HG02885 (cell line): ENCODE data around the gene KCNH1.
"Not testable (repeated sequence)": the region's sequence is repeated elsewhere in the genome, so short reads cannot be mapped to it uniquely, and the experiment has no call there.

Experiments used
- ATAC-seq: cut with Tn5 transposase; IDR thresholded peaks from one replicate; pipeline ENCODE4 v1.9.1; 2021; ENCODE audit warnings: mild to moderate bottlenecking; ENCODE audit not compliant: unreplicated experiment, poor library complexity

Gene KCNH1

DNA sequence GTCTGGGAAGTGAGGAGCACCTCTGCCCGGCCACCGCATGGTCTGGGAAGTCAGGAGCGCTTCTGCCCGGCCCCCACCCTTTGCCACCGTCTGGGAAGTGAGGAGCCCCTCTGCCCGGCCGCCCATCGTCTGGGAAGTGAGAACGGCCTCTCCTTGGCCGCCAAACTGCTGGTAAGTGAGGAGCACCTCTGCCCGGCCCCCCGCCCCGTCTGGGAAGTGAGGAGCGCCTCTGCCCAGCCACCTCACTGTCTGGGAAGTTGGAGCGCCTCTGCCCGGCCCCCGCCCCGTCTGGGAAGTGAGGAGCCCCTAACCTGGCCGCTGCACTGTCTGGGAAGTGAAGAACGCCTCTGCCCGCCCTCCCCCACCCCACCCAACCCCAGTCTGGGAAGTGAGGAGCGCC is 22.6 kb downstream of the KCNH1 start:
- no peak for ATAC-seq

DNA sequence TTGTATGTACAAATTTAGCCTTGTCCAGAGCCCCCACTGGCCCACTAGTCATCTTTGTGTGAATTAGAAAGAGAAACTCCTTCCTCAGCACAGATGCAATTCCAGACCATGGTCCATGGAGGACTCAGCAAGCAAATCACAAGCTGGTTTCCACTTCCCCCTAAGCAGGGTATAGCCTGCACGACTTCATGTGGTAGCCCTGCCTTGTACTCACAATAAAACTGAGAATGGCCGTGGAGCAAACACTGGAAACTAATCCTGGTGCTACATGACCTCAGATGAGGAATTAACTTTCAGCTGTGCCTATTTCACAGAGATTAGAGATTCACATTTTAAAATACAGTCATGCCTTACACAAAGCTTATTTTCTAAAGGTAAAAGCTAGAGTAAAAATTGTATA is 32.5 kb downstream of the KCNH1 start:
- ATAC-seq: no peak

DNA sequence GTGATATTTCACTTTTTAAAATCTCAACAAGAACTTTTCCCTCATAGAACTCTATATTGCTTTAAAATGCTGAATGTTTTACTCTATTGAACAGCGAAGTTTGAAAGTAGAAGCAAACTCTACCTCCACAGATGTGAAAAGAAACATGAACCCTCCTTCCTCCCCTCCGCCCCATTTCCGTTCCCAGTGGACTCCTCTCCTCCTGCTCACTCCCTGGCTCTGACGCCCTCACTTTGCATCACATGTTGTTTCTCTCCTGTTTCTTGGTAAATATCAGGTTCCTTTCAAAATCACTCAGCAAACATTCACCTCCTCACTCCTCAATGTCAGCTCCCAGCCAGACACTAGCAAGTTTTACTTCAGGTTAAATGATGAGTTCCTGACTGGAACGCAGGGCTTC is 34.6 kb downstream of the KCNH1 start:
- ATAC-seq: no peak

DNA sequence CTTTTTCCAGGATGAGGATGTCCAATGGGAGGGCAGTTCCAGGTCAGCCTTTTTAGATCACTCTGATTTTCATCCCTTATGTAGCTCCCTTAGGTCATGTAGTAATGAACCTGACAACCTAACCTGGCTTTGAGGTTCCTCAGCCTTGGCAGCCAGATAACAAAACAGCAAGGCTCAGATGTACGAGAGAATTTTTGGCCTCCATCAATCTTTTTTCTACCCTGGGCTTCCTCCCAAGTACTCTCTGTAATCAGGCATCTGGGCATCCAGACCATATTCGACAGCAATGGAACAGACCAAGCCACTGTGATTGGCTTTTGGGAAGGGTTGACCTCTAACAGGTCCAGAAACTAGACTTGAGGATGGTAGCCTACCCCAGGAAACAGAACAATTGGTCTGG is 38.6 kb downstream of the KCNH1 start:
- ATAC-seq: no peak

DNA sequence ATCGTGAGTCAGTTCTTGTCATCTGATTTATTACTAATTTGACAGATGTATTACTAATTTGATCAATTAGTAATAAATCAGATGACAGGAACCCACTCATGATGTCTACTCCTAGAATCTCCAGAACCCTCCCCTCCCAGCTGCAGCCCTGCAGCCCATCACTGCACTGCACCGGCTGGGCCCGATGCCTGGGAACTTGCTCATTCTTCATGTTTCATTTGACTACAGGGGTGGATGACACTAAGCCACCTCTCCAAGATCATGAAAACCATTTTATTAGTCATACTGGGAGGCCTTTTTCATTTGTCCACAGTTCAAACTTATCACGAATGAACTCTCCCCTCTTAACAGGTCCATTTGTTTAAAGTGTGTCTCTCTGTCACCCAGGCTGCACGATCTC is 41.0 kb downstream of the KCNH1 start:
- ATAC-seq: no peak

DNA sequence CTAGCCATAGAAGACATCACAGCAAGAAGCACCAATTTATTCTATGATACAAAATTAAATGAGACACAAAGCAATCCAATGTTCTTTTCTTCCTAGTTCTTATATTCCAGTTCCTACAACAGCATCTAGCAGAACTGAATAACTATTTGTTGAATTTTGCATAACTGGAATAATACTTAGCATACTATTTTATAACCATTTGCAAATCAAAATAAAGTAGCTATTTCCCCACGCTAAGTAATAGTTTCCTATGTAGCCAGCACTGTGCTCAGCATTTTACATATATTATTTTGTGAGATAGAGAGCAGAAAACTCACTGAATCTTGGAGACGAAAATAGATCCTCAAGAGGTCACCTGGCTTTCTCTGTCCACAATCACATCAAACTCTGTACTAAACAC is 42.1 kb downstream of the KCNH1 start:
- no peak for ATAC-seq

DNA sequence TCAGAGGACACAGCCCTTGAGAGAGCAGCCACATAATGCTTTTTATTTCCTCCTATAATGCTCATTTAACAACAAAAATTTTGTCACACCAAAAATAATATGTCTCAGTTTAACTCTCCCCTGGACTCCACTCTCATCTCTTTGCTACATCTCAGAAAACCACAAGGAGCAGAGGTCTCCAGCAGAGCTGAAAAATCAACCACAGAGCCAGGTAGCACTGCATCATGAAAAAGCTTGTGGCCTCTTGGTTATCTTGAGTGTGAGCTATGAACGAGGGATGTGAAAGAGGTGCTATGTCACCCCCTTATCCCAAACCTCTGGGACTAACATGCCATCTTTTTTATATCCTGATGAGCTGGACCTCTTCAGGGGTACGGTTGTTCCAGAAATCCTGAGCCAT is 44.4 kb downstream of the KCNH1 start:
- no peak for ATAC-seq

DNA sequence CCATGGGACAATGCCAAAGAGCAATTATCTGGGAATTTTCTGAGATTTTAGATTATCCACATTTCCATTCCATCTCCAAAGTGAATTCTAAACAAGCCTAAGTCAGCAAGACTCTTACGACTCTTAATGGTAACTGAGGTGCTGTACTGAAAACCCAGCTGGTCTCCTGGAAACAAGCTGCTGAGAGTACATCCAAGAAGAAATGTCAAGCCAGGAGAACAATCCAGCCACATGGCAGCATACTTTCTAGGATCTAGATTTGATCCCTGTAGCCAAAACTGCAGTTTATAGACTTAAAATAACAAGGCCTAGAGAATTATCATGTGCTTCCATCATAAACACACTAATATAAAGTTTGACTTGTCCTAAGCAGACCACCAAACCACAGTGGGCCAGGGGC is 45.8 kb downstream of the KCNH1 start:
- ATAC-seq: no peak

DNA sequence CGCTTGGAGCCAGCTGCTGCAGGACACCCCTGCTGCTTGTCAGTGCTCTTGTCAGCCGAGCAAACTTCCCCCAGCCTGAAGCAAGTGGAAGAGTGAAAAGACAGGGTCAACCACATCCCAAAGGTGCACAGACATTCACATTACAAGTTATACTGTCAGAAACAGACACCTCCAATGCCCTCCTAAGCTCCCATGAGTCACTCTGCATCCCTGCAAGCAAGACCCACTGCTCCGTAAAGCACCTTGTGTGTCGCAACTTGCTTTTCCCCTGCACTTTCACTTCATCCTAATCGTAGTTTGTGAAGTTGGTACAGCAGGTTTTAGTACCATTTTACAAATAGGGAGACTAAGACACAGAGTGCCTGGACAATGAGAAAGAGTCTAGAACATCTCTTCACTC is 51.1 kb downstream of the KCNH1 start:
- no peak for ATAC-seq

DNA sequence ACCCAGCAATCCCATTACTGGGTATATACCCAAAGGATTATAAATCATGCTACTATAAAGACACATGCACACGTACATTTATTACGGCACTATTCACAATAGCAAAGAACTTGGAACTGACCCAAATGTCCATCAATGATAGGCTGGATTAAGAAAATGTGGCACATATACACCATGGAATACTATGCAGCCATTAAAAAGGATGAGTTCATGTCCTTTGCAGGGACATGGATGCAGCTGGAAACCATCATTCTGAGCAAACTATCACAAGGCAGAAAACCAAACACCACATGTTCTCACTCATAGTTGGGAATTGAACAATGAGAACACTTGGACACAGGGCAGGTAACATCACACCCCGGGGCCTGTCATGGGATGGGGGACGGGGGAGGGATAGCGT is 52.5 kb downstream of the KCNH1 start:
- ATAC-seq: not testable (repeated sequence)

DNA sequence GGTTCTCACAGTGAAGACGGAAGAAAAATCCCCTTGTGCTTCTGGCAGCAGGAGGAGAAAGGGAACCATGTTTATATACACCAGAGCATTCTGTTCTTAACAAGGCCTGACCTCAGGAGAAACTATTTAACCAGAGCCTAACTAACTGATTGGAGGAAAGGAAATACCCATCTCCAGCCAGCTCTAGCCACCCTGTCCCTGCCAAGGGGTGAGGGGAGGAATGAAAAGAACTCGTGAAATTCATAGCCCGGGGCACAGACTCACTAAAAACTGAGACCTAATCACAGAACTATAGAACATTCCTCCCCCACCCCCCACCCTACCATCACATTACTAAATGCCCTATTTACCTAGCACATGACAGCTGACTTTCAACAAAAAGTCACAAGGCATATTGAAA is 65.0 kb downstream of the KCNH1 start:
- no peak for ATAC-seq

DNA sequence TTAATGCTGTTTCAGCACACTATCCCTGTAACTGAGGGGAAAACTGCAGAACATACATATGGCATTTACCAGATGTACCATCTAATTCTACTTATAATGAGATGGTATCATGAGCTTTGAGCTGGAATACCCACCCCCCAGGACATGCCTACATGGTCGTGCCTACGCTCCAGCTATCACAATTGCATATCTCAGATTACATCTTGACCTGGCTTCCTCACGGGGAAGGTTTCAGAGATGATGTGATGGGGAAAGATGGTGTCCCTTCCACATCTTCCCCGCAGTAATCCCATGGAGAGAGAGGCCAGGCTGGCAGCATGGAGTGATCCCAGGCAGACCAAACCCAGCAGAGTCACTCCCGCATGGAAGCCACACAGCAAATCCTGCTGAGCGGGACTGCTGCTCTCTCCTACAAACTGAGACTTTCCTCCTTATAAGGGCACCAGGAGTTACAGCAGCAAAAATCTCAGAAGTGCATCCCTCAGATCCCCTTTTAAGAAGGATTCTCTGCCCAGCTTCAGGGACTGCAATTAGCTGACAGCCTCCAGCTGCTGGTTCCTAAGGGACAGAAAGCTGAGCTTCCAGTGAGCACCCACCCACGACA is 67.1 kb downstream of the KCNH1 start:
- no peak for ATAC-seq

DNA sequence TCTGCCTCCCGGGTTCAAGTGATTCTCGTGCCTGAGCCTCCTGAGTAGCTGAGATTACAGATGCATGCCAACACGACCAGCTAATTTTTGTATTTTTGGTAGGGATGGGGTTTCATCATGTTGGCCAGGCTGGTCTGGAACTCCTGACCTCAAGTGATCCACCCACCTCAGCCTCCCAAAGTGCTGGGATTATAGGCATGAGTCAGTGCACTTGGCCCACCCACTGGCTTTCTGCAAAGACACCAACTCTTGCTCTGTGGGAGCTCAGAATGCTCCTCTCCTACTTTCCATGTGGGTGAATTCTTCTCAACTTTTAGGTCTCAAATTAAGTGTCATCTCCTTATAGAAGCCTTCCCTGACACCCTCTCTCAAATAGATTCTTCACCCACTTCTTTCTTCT is 92.1 kb downstream of the KCNH1 start:
- ATAC-seq: not testable (repeated sequence)

DNA sequence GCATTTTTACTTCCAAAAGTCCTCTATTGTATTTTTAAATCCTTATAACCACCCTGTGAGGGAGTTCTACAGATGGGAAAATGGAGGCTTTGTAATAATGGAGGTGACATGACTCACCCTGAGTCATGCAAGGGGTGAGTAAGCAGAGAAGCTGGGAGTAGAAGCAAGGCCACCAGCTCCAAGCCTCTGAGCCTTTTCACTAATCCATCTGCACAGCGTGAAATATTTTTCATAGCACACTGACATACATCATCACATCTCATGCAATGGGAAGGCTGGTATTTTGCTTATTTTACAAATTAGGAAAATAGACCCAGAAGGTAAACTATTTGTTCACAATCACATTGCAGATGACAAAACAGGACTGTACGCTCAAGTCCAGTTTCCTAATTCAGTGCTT is 96.9 kb downstream of the KCNH1 start:
- no peak for ATAC-seq

DNA sequence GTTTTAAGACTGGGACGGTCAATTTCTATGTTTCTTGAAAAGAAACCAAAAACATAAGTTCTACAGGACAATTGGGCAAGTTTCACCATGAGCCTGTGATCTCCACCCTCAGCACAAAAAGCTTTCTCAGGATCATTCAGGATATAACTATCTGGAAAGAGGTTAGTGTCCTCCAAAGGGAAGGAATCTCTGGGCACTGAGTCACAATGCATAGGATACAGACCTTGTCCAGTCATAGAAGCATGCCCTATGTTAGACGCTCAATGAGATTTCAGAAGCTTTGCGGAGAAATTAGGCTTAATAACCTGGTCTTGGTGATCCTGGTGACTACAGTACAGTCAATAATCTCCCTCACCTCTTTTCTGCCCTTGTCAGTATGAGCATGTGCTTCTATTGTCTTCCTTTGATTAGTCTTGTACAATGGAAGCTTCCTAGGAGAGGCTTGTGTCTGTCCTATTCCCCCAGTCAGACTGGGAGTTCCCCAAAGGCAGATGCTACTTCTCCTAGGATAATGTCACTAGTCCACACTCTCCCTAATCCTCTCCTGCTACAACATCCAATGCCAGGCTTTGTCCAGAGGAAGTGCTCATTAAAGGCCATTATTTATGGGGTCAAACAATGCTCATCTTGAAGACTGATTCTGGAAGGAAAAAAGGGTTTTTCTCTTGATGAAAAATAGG is 97.4 kb downstream of the KCNH1 start:
- no peak for ATAC-seq

DNA sequence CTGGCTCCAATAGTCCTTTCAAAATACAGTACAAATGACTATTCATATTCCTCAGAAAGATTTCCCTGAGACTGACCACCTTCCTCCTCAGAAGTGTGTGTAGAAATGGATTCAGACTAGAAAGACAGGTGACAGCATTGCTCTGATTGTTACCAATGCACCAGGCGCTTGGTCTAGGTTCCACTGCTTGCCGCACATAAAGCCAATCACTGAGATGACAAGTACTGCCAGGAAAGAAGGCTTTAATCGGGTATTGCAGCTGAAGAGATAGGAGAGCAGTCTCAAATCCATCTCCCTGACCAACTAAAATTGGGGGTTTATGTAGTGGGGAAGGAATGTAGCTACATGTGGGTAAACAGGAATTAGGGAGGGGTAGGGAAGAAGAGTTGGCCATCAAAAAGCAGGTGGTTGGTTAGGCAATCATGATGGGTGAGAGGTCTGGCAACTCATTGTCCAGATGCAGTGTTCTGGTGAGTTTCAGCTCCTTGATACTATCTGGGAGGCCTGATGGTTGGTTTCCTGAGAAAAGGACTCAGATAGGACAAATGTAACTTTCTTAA is 98.0 kb downstream of the KCNH1 start:
- ATAC-seq: no peak

DNA sequence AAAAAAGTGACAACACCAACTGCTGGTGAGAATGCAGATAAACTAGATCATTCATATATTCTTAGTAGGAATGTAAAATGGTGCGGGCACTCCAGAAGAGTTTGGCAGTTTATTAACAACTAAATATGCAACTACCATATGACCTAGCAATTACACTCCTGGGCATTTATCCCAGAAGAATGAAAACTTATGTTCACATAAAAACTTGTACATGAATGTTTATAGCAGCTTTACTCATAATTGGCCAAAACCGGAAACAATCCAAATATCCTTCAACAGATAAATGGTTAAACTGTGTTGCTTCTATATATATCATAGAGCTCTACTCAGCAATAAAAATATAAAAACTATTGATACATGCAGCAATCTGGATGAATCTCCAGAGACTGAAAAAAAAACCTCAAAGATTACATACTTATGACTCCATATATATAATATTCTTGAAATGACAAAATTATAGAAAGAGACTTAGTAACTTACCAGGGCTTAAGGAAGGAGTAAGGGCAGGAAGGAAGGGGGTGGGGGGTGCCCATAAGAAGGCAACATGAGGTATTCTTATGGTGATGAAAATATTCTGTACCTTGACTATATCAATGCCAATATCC is 99.9 kb downstream of the KCNH1 start:
- ATAC-seq: no peak

DNA sequence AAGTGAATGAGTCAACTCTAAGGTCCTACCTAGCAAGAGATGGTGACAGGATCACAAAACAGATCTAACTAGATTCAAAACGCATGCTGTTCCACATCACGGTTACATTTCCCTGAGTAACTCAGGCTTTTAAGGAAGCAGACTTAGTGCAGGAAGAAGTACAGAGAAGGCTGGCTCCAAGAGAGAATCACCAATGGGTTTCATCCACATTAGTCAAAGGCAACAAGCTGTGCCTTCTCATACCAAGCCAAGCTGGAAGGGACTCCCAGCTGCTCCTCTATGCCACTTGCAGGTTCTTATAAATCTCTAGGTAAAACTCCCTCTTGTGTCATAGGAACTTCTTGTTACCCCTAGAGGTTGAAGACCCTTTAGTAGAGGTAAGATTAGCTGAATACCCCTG is 109.0 kb downstream of the KCNH1 start:
- no peak for ATAC-seq

DNA sequence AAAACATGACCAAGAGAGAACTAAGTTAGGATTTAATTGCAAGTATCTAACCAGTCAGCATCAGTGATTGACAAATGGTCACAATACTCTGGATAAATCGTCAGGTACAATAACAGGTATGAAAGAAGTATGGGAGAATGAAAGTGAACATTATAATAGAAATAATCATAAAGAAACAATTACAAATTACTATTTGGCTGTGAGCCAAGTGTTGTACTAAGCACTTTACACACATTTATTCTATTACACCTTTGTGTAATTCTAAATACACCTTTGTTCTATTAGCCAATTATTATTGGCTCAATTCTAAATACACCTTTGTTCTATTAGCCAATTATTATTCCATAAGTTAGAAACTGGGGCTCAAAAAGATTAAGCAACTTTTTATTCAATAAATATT is 114.7 kb downstream of the KCNH1 start:
- ATAC-seq: no peak

DNA sequence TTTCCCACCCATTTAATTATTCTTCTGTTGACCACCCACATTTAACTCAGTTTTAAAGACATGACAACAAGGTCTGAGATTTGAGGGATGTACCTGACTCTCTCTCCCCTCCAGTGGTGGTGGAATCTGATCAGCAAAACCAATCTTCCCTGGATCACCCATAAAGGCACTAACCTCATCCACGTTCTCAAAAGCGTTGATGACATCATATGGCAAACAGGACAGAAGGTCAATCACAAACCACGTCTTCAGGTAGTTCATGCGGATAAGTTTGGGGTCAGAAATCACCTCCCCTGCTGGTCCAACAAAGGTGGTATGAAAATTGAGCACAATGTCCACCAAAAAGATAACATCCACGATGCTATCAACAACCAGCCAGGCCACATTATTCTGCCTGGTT is 115.3 kb downstream of the KCNH1 start:
- ATAC-seq: no peak

DNA sequence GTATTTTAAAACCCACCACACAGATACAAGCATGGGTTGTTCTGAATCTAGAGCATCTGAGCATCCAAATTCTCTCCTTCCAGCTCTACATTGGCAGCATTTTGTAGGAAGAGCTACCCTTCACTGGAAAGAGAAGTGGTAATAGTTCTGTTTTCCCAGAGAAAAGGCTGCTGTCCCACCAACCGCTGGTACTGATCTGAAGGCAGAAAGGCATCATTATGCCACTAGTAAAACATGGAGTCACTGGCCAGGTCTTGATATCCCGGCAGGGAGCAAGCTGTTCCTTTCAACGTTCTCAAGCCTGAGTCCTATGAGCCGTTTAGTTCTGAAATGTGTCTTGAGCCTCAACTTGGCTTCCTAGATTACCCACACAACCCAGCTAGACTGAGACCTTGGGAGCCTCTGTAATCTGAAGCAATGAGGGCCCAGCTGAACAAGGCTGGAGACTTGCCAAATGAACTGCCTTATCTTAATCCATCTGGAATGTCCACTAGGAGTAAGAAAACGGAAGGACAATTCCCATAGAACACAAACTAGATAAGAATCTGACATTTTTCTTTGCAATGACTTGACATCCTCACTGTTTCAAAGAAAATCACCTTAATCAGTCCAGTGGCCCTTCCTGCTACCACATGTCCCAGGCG is 116.8 kb downstream of the KCNH1 start:
- no peak for ATAC-seq
